Activated CD8-positive, alpha-beta T cell treated with anti-CD3 and anti-CD28 coated beads, Interleukin-2, amount 10 ng/mL, durations not matched to agents 7 days and 5 days (primary cell): ENCODE data around the gene NELL2. TPM values are rescaled to one million over a fixed set of nuclear protein-coding genes. Genes with fewer than 3 reads are reported as not detected.
A peak's percentile ranks its signal among the peaks of the same experiment; 100 is the strongest.

Experiments used
- ATAC-seq: fragments of 150-1000 bp; cut with Tn5 transposase; one replicate; pipeline ENCODE4 v1.10.0; 2021; ENCODE audit warnings: moderate library complexity
- CTCF ChIA-PET: fragments of 350-600 bp; sonication (Branson Sonifier 250); formaldehyde crosslinking; loops from one replicate; lab custom pipeline; 2021; ENCODE audit warnings: antibody characterized with exemption; lab: Charles Lee
- POLR2A ChIA-PET: fragments of 350-600 bp; sonication (Branson Sonifier 250); formaldehyde crosslinking; loops from one replicate; lab custom pipeline; 2021; ENCODE audit warnings: antibody characterized with exemption; lab: Charles Lee
- DNase-seq: peaks from one replicate; pipeline ENCODE4 v3.0.0-alpha.2; 2020
- H3K27ac Mint-ChIP-seq: one replicate; pipeline ENCODE4 v1.8.0; 2021; ENCODE audit warnings: mild to moderate bottlenecking, mixed read lengths
- H3K27me3 Mint-ChIP-seq: one replicate; pipeline ENCODE4 v1.8.0; 2021; ENCODE audit warnings: low read depth, mixed read lengths
- H3K36me3 Mint-ChIP-seq: one replicate; pipeline ENCODE4 v1.8.0; 2021; ENCODE audit warnings: low read depth, mixed read lengths
- H3K4me1 Mint-ChIP-seq: one replicate; pipeline ENCODE4 v1.8.0; 2021; ENCODE audit warnings: low read depth, mixed read lengths
- H3K4me3 Mint-ChIP-seq: one replicate; pipeline ENCODE4 v1.8.0; 2021; ENCODE audit warnings: mild to moderate bottlenecking, mixed read lengths
- H3K9me3 Mint-ChIP-seq: one replicate; pipeline ENCODE4 v1.8.0; 2022; ENCODE audit warnings: mixed read lengths; ENCODE audit not compliant: insufficient read depth
- total RNA-seq, 2 experiments: library from RNA; stranded (reverse); gene quantifications; one replicate each; pipeline ENCODE4 v1.2.3, GENCODE V29; 2021

NELL2 gene
- total RNA-seq, 2 experiments from 2014 or later, result 43.8 to 47.4 TPM

GRCh38 chr12:44654646-44655639, 221.2 kb downstream of the NELL2 start:
- Mint-ChIP-seq H3K36me3 (peaks cover 17% of the 10 kb centered on the region), H3K27me3 (no peaks in the 10 kb centered on the region), H3K4me3 (no peak overlapping the region), H3K4me1 (peaks cover 13% of the 10 kb centered on the region), H3K9me3 (no peaks in the 10 kb centered on the region), H3K27ac (no peak overlapping the region)
- ATAC-seq (no peak), DNase-seq (no peak)
- POLR2A ChIA-PET, result no interaction called here
- CTCF ChIA-PET, result interaction anchor here (1.1 kb wide), 1 partner anchor 18 kb away, joined by 3 read pairs; no protein-coding TSS in a partner anchor

- DNase-seq, result no peak
- ChIA-PET CTCF (no interaction called here), POLR2A (no interaction called here)
- no peaks in the 10 kb centered on the region for H3K27me3 Mint-ChIP-seq
- H3K9me3 Mint-ChIP-seq, result no peaks in the 10 kb centered on the region
- H3K36me3 Mint-ChIP-seq, result peaks cover 18% of the 10 kb centered on the region
- peaks cover 16% of the 10 kb centered on the region for H3K4me1 Mint-ChIP-seq
- no peak for ATAC-seq
- H3K27ac Mint-ChIP-seq, result no peak overlapping the region
- H3K4me3 Mint-ChIP-seq, result no peak overlapping the region
Observed at GRCh38 chr12:44653861-44654527, 222.1 kb downstream of the NELL2 start.

GRCh38 chr12:44649693-44650092, 226.4 kb downstream of the NELL2 start:
- Mint-ChIP-seq H3K4me3 (no peak overlapping the region), H3K27ac (no peak overlapping the region), H3K4me1 (peaks cover 18% of the 10 kb centered on the region), H3K9me3 (no peaks in the 10 kb centered on the region), H3K36me3 (peaks cover 7% of the 10 kb centered on the region), H3K27me3 (no peaks in the 10 kb centered on the region)
- ATAC-seq, result no peak
- CTCF ChIA-PET, result no interaction called here
- POLR2A ChIA-PET, result no interaction called here
- no peak for DNase-seq

GRCh38 chr12:44647917-44648690, 228.0 kb downstream of the NELL2 start:
- Mint-ChIP-seq H3K4me1 (peaks cover 8% of the 10 kb centered on the region), H3K9me3 (no peaks in the 10 kb centered on the region), H3K27me3 (no peaks in the 10 kb centered on the region), H3K27ac (peak overlapping the region; percentile 45), H3K4me3 (no peak overlapping the region), H3K36me3 (peaks cover 7% of the 10 kb centered on the region)
- no peak for DNase-seq
- POLR2A ChIA-PET, result no interaction called here
- CTCF ChIA-PET, result no interaction called here
- ATAC-seq, result no peak

- Mint-ChIP-seq H3K36me3 (peaks cover 15% of the 10 kb centered on the region), H3K4me3 (no peak overlapping the region), H3K9me3 (peaks cover under 1% of the 10 kb centered on the region), H3K27ac (no peak overlapping the region), H3K27me3 (no peaks in the 10 kb centered on the region), H3K4me1 (no peaks in the 10 kb centered on the region)
- ChIA-PET POLR2A (no interaction called here), CTCF (no interaction called here)
- no peak for DNase-seq
- ATAC-seq, result no peak
Observed at GRCh38 chr12:44640427-44641190, 235.5 kb downstream of the NELL2 start.

- Mint-ChIP-seq H3K4me3 (no peak overlapping the region), H3K9me3 (peaks cover 3% of the 10 kb centered on the region), H3K27ac (no peak overlapping the region), H3K4me1 (no peaks in the 10 kb centered on the region), H3K36me3 (peaks cover 15% of the 10 kb centered on the region), H3K27me3 (no peaks in the 10 kb centered on the region)
- DNase-seq (no peak), ATAC-seq (no peak)
- ChIA-PET POLR2A (no interaction called here), CTCF (no interaction called here)
Observed at GRCh38 chr12:44637875-44638274, 238.2 kb downstream of the NELL2 start.

- Mint-ChIP-seq H3K4me1 (no peaks in the 10 kb centered on the region), H3K36me3 (peaks cover 5% of the 10 kb centered on the region), H3K9me3 (no peaks in the 10 kb centered on the region), H3K27me3 (no peaks in the 10 kb centered on the region), H3K27ac (no peak overlapping the region), H3K4me3 (no peak overlapping the region)
- DNase-seq (no peak), ATAC-seq (no peak)
- ChIA-PET POLR2A (no interaction called here), CTCF (no interaction called here)
Observed at GRCh38 chr12:44628180-44628579, 247.9 kb downstream of the NELL2 start.

GRCh38 chr12:44627387-44628166, 248.5 kb downstream of the NELL2 start:
- ATAC-seq, result no peak
- Mint-ChIP-seq H3K9me3 (no peaks in the 10 kb centered on the region), H3K27ac (no peak overlapping the region), H3K27me3 (no peaks in the 10 kb centered on the region), H3K4me1 (no peaks in the 10 kb centered on the region), H3K4me3 (no peak overlapping the region), H3K36me3 (peaks cover 5% of the 10 kb centered on the region)
- DNase-seq, result no peak
- ChIA-PET POLR2A (no interaction called here), CTCF (no interaction called here)

GRCh38 chr12:44626883-44627282, 249.2 kb downstream of the NELL2 start:
- Mint-ChIP-seq H3K27me3 (no peaks in the 10 kb centered on the region), H3K27ac (no peak overlapping the region)
- POLR2A ChIA-PET, result no interaction called here

GRCh38 chr12:44618946-44619345, 257.2 kb downstream of the NELL2 start:
- no peaks in the 10 kb centered on the region for H3K27me3 Mint-ChIP-seq
- no peaks in the 10 kb centered on the region for H3K9me3 Mint-ChIP-seq
- CTCF ChIA-PET, result interaction anchor here (0.9 kb wide), 1 partner anchor 12 kb away, joined by 3 read pairs; no protein-coding TSS in a partner anchor
- peaks cover 1% of the 10 kb centered on the region for H3K36me3 Mint-ChIP-seq
- DNase-seq (no peak), ATAC-seq (no peak)
- no peak overlapping the region for H3K27ac Mint-ChIP-seq
- no peaks in the 10 kb centered on the region for H3K4me1 Mint-ChIP-seq
- POLR2A ChIA-PET, result no interaction called here
- no peak overlapping the region for H3K4me3 Mint-ChIP-seq

More at GRCh38 chr12:44626883-44627282, 249.2 kb downstream of the NELL2 start:
- Mint-ChIP-seq H3K9me3 (no peaks in the 10 kb centered on the region), H3K4me3 (no peak overlapping the region), H3K4me1 (no peaks in the 10 kb centered on the region), H3K36me3 (peaks cover 5% of the 10 kb centered on the region)
- ATAC-seq (no peak), DNase-seq (no peak)
- CTCF ChIA-PET, result no interaction called here
